Myocyte (in vitro differentiated cells): Measurements from ENCODE around the gene PTGES3. TPM values are rescaled to one million over a fixed set of nuclear protein-coding genes. Genes with fewer than 3 reads are reported as not detected.
"Not testable (repeated sequence)": the region's sequence is repeated elsewhere in the genome, so short reads cannot be mapped to it uniquely, and the experiment has no call there.

Experiments used
- DNase-seq: peaks from one replicate; pipeline ENCODE4 v3.0.0-alpha.2; 2012; ENCODE audit warnings: low read depth
- total RNA-seq: library from RNA; depleted of rRNA; stranded (reverse); fragments of >200 nt; gene quantifications from 2 replicates; pipeline ENCODE4 v1.2.3, GENCODE V29; 2014

The PTGES3 gene
- total RNA-seq, 1 donor from 2014 or later, result 82.2 TPM

GRCh38 chr12:56657416-56658379, 30.4 kb downstream of the PTGES3 start:
- DNase-seq, result no peak

DNA sequence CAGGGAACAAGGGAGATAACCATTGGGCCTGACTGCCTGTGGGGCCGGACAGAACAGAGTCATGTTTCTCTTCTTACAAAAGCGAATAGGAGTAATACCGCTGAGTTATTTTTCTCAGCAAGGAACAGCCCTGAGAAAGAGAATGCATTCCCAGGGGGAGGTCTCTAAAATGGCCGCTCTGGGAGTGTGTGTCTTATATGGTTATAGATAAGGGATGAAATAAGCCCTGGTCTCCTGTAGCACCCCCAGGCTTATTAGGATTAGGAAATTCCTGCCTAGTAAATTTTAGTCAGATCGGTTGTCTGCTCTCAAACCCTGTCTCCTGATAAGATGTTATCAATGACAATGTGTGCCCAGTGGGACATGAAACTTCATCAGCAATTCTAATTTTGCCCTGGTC, 34.3 kb downstream of the PTGES3 start:
- DNase-seq, result not testable (repeated sequence)

GRCh38 chr12:56648023-56648422, 40.1 kb downstream of the PTGES3 start:
- DNase-seq, result not testable (repeated sequence)

- DNase-seq, result peak; percentile 100
Measured at GRCh38 chr12:56645717-56646446, 42.2 kb downstream of the PTGES3 start, which contains the start of gene ATP5F1B. Gene ATP5F1B (minus strand): TSS chr12:56645984. CDS start chr12:56645963, 21 bp downstream.

GRCh38 chr12:56645201-56645716, 42.8 kb downstream of the PTGES3 start:
- peak; percentile 43 for DNase-seq

GRCh38 chr12:56644654-56645053, 43.4 kb downstream of the PTGES3 start:
- DNase-seq, result peak; percentile 9

DNA sequence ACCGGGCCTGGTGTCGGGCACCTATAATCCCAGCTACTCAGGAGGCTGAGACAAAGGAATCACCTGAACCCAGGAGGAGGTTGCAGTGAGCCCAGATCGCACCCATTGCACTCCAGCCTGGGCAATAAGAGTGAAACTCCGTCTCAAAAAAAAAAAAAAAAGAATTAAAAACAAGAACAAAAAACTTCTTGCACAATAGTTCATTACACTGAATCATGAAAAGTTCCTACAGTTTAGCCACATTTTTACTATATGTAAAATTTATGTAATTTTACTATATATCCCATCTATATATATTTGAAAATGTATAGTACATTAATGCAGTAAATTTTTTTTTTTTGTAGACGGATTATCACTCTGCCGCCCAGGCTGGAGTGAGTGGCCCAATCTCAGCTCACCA, 46.9 kb downstream of the PTGES3 start:
- DNase-seq, result no peak

GRCh38 chr12:56637621-56638020, 50.5 kb downstream of the PTGES3 start:
- DNase-seq, result no peak

GRCh38 chr12:56636675-56637540, 51.2 kb downstream of the PTGES3 start:
- DNase-seq, result peak; percentile 100

- DNase-seq, result peak; percentile 89
Measured at GRCh38 chr12:56635806-56636674, 52.0 kb downstream of the PTGES3 start.

GRCh38 chr12:56634837-56635791, 53.0 kb downstream of the PTGES3 start:
- peak; percentile 85 for DNase-seq

GRCh38 chr12:56634242-56634836, 53.7 kb downstream of the PTGES3 start:
- DNase-seq, result no peak

- no peak for DNase-seq
Measured at GRCh38 chr12:56633468-56634241, 54.4 kb downstream of the PTGES3 start.

- no peak for DNase-seq
Measured at GRCh38 chr12:56632701-56633467, 55.2 kb downstream of the PTGES3 start.

- DNase-seq, result peak; percentile 34
Measured at GRCh38 chr12:56631790-56632700, 56.0 kb downstream of the PTGES3 start.
